Hepatocyte (in vitro differentiated cells): ENCODE data around the gene CHMP1A. TPM values are rescaled to one million over a fixed set of nuclear protein-coding genes. Genes with fewer than 3 reads are reported as not detected.

ENCODE experiments used
- DNase-seq: peaks from one replicate; pipeline ENCODE4 v3.0.0-alpha.2; 2016; ENCODE audit warnings: low spot score
- H2AFZ ChIP-seq: fragments of 200-600 bp; sonication (generic); 2 replicates; pipeline ENCODE4 v1.6.0; 2016; ENCODE audit warnings: antibody characterized with exemption, mild to moderate bottlenecking
- H3K27ac ChIP-seq: fragments of 200-600 bp; sonication (generic); 2 replicates; pipeline ENCODE4 v1.5.1; 2016; ENCODE audit warnings: mild to moderate bottlenecking
- H3K27me3 ChIP-seq: fragments of 200-600 bp; sonication (generic); 2 replicates; pipeline ENCODE4 v1.6.1; 2016
- H3K36me3 ChIP-seq: fragments of 200-600 bp; sonication (generic); replicated peaks from 2 replicates; pipeline ENCODE4 v1.5.1; 2016; ENCODE audit warnings: low read depth; ENCODE audit not compliant: insufficient read depth
- H3K4me1 ChIP-seq: fragments of 200-600 bp; sonication (generic); 2 replicates; pipeline ENCODE4 v1.5.1; 2016; ENCODE audit warnings: mild to moderate bottlenecking, moderate library complexity; ENCODE audit not compliant: insufficient read depth
- H3K4me2 ChIP-seq: fragments of 200-600 bp; sonication (generic); 2 replicates; pipeline ENCODE4 v1.6.0; 2016
- H3K4me3 ChIP-seq: fragments of 200-600 bp; sonication (generic); 2 replicates; pipeline ENCODE4 v1.5.1; 2016; ENCODE audit warnings: mild to moderate bottlenecking
- H3K79me2 ChIP-seq: fragments of 200-600 bp; sonication (generic); 2 replicates; pipeline ENCODE4 v1.6.0; 2017; ENCODE audit warnings: mild to moderate bottlenecking
- H3K9me2 ChIP-seq: fragments of 200-600 bp; sonication (generic); replicated peaks from 2 replicates; pipeline ENCODE4 v1.6.0; 2017; ENCODE audit warnings: mild to moderate bottlenecking; ENCODE audit not compliant: insufficient read depth
- H3K9me3 ChIP-seq: fragments of 200-600 bp; sonication (generic); 2 replicates; pipeline ENCODE4 v1.5.1; 2016; ENCODE audit warnings: low read depth, mild to moderate bottlenecking
- H4K20me1 ChIP-seq: fragments of 200-600 bp; sonication (generic); 2 replicates; pipeline ENCODE4 v1.6.0; 2016; ENCODE audit warnings: mild to moderate bottlenecking; ENCODE audit not compliant: insufficient read depth, poor library complexity, severe bottlenecking
- CTCF ChIP-seq: fragments of 200-600 bp; sonication (generic); IDR thresholded peaks from 2 replicates; pipeline ENCODE4 v1.5.1; 2016; ENCODE audit warnings: antibody characterized with exemption, mild to moderate bottlenecking; ENCODE audit not compliant: poor library complexity
- EZH2 ChIP-seq: fragments of 200-600 bp; sonication (generic); IDR thresholded peaks from 2 replicates; pipeline ENCODE4 v1.6.1; 2016; ENCODE audit warnings: antibody characterized with exemption, mild to moderate bottlenecking, borderline replicate concordance
- EZH2phosphoT487 ChIP-seq: fragments of 200-600 bp; sonication (generic); IDR thresholded peaks from one replicate; pipeline ENCODE4 v1.6.1; 2018; ENCODE audit warnings: antibody characterized with exemption, mild to moderate bottlenecking, low read depth, moderate library complexity; ENCODE audit not compliant: unreplicated experiment, severe bottlenecking
- WGBS: methylation state at CpG from one replicate; pipeline ENCODE4 v1.1.6; 2016; ENCODE audit warnings: low lambda C conversion rate; ENCODE audit errors: missing lambda C conversion rate; 5-methylcytosine and 5-hydroxymethylcytosine counted together
- polyA plus RNA-seq: library from polyadenylated mRNA; unstranded; fragments of >200 nt; fragmentation: Nextera tagmentation; extraction: Ambion mirVana; gene quantifications from 2 replicates; pipeline ENCODE4 v1.2.1, GENCODE V29; 2016
- total RNA-seq: library from RNA; depleted of rRNA; stranded (reverse); fragments of >200 nt; gene quantifications from 2 replicates; pipeline ENCODE4 v1.2.3, GENCODE V29; 2014

CHMP1A gene
- total and polyA plus RNA-seq, 2 experiments from 2014 or later = 73.2 to 104 TPM

- Histone ChIP-seq H3K27ac (no peak overlapping the region), H3K4me2 (no peak overlapping the region), H3K9me2 (no peaks in the 10 kb centered on the region), H4K20me1 (no peaks in the 10 kb centered on the region), H3K4me3 (no peak overlapping the region), H3K79me2 (no peaks in the 10 kb centered on the region), H3K9me3 (no peaks in the 10 kb centered on the region), H3K27me3 (no peaks in the 10 kb centered on the region), H3K36me3 (no peaks in the 10 kb centered on the region), H2AFZ (no peak overlapping the region), H3K4me1 (peaks cover 11% of the 10 kb centered on the region)
- 83% methylated on average over 8 of the region's 8 CpGs for WGBS
- TF ChIP-seq EZH2phosphoT487 = no peak
- TF ChIP-seq CTCF = no peak
- no peak for TF ChIP-seq EZH2
- no peak for DNase-seq
Observed at GRCh38 chr16:89600956-89601355, 56.6 kb downstream of the CHMP1A start.

GRCh38 chr16:89600427-89600826 lies 57.1 kb downstream of the CHMP1A start:
- no peaks in the 10 kb centered on the region for H3K9me3 ChIP-seq
- no peak overlapping the region for H3K4me3 ChIP-seq
- H3K27ac ChIP-seq = no peak overlapping the region
- no peak overlapping the region for H3K4me2 ChIP-seq
- peaks cover 11% of the 10 kb centered on the region for H3K4me1 ChIP-seq
- no peak overlapping the region for H2AFZ ChIP-seq
- H3K27me3 ChIP-seq = no peaks in the 10 kb centered on the region
- no peaks in the 10 kb centered on the region for H3K36me3 ChIP-seq
- no peaks in the 10 kb centered on the region for H3K9me2 ChIP-seq
- no peak for TF ChIP-seq EZH2
- no peak for TF ChIP-seq CTCF
- no peak for TF ChIP-seq EZH2phosphoT487
- no peaks in the 10 kb centered on the region for H3K79me2 ChIP-seq
- no peaks in the 10 kb centered on the region for H4K20me1 ChIP-seq
- 88% methylated on average over 12 of the region's 12 CpGs for WGBS
- DNase-seq = no peak

- Histone ChIP-seq H3K27me3 (no peaks in the 10 kb centered on the region), H3K36me3 (no peaks in the 10 kb centered on the region), H2AFZ (no peak overlapping the region), H3K4me3 (no peak overlapping the region), H3K79me2 (no peaks in the 10 kb centered on the region), H3K9me3 (no peaks in the 10 kb centered on the region), H3K27ac (no peak overlapping the region), H3K4me1 (peaks cover 11% of the 10 kb centered on the region), H3K9me2 (no peaks in the 10 kb centered on the region), H3K4me2 (no peak overlapping the region), H4K20me1 (no peaks in the 10 kb centered on the region)
- 91% methylated on average over 10 of the region's 10 CpGs for WGBS
- no peak for DNase-seq
- no peak for TF ChIP-seq EZH2
- TF ChIP-seq CTCF = no peak
- no peak for TF ChIP-seq EZH2phosphoT487
Observed at GRCh38 chr16:89599902-89600301, 57.6 kb downstream of the CHMP1A start.

GRCh38 chr16:89599451-89599858 lies 58.1 kb downstream of the CHMP1A start:
- H3K27me3 ChIP-seq = no peaks in the 10 kb centered on the region
- no peaks in the 10 kb centered on the region for H3K79me2 ChIP-seq
- no peak for TF ChIP-seq EZH2
- TF ChIP-seq CTCF = peak; percentile 37
- no peak overlapping the region for H3K4me3 ChIP-seq
- H2AFZ ChIP-seq = no peak overlapping the region
- no peaks in the 10 kb centered on the region for H3K36me3 ChIP-seq
- no peak overlapping the region for H3K4me2 ChIP-seq
- no peaks in the 10 kb centered on the region for H4K20me1 ChIP-seq
- DNase-seq = peak; percentile 64
- WGBS = 42% methylated on average over 8 of the region's 8 CpGs
- H3K9me3 ChIP-seq = no peaks in the 10 kb centered on the region
- H3K9me2 ChIP-seq = no peaks in the 10 kb centered on the region
- peaks cover 11% of the 10 kb centered on the region for H3K4me1 ChIP-seq
- no peak overlapping the region for H3K27ac ChIP-seq
